NCI-H345 (cell line): Measurements from ENCODE around the gene ZNF804B.
A peak's percentile ranks its signal among the peaks of the same experiment; 100 is the strongest.

Experiments used
- DNase-seq: peaks from one replicate; lab custom pipeline; 2025; lab: John Stamatoyannopoulos, UW

Gene ZNF804B

GRCh38 chr7:88759230-88760135, at the start of gene ZNF804B:
ZNF804B (plus strand) TSS chr7:88759700; CDS start chr7:88759977, 277 bp downstream.
- peak; percentile 10 for DNase-seq

GRCh38 chr7:88735920-88736319, 23.6 kb upstream of the ZNF804B start:
- no peak for DNase-seq

GRCh38 chr7:88737632-88738031, 21.9 kb upstream of the ZNF804B start:
- DNase-seq: no peak

- DNase-seq: no peak
These were observed 13.4 kb upstream of the ZNF804B start for GRCh38 chr7:88746126-88746525.

GRCh38 chr7:88756802-88757201, 2.7 kb upstream of the ZNF804B start:
- no peak for DNase-seq

GRCh38 chr7:88757371-88757770, 2.1 kb upstream of the ZNF804B start:
- DNase-seq: no peak

GRCh38 chr7:88758381-88759229, 895 bp upstream of the ZNF804B start:
- peak; percentile 6 for DNase-seq

GRCh38 chr7:88760136-88760515, 626 bp downstream of the ZNF804B start:
- no peak for DNase-seq

GRCh38 chr7:88761779-88762178, 2.3 kb downstream of the ZNF804B start:
- DNase-seq: no peak

GRCh38 chr7:88771417-88771816, 11.9 kb downstream of the ZNF804B start:
- DNase-seq: no peak

- no peak for DNase-seq
These were observed 13.3 kb downstream of the ZNF804B start for GRCh38 chr7:88772776-88773175.

- no peak for DNase-seq
These were observed 16.3 kb downstream of the ZNF804B start for GRCh38 chr7:88775838-88776237.

- DNase-seq: no peak
These were observed 28.3 kb downstream of the ZNF804B start for GRCh38 chr7:88787777-88788176.

GRCh38 chr7:88789480-88790064, 30.1 kb downstream of the ZNF804B start:
- DNase-seq: no peak

GRCh38 chr7:88791891-88792290, 32.4 kb downstream of the ZNF804B start:
- no peak for DNase-seq

GRCh38 chr7:88792361-88792760, 32.9 kb downstream of the ZNF804B start:
- DNase-seq: no peak

- DNase-seq: no peak
These were observed 36.1 kb downstream of the ZNF804B start, which contains the start of gene TEX47 for GRCh38 chr7:88795553-88795952. TEX47 (minus strand) TSS chr7:88795737; CDS start chr7:88794942, 795 bp downstream.

GRCh38 chr7:88801046-88801445, 41.5 kb downstream of the ZNF804B start:
- no peak for DNase-seq

- no peak for DNase-seq
These were observed 47.0 kb downstream of the ZNF804B start for GRCh38 chr7:88806280-88807037.

- DNase-seq: no peak
These were observed 59.1 kb downstream of the ZNF804B start for GRCh38 chr7:88818552-88818951.

GRCh38 chr7:88826222-88826621, 66.7 kb downstream of the ZNF804B start:
- DNase-seq: no peak
